PC-3 (cell line): Measurements from ENCODE around the gene PRKRA.

Source experiments
- EZH2 ChIP-seq: fragments of 300-600 bp; sonication (generic); IDR thresholded peaks from one replicate; pipeline ENCODE4 v1.6.1; 2017; ENCODE audit warnings: antibody characterized with exemption, mild to moderate bottlenecking, low read length; ENCODE audit not compliant: unreplicated experiment
- EZH2phosphoT487 ChIP-seq: fragments of 300-600 bp; sonication (generic); IDR thresholded peaks from 2 replicates; pipeline ENCODE4 v1.6.1; 2018; ENCODE audit warnings: mild to moderate bottlenecking, antibody characterized with exemption, low read length, borderline replicate concordance
- TF ChIP-seq, protein P1 (sequence below): fragments of 300-600 bp; sonication (generic); conservative IDR thresholded peaks from 2 replicates; pipeline ENCODE4 v1.5.1; 2017; ENCODE audit warnings: antibody characterized with exemption, low read depth, mild to moderate bottlenecking, low read length

GRCh38 chr2:178419123-178419522 lies 31.9 kb downstream of the PRKRA start:
- TF ChIP-seq, protein P1, sequence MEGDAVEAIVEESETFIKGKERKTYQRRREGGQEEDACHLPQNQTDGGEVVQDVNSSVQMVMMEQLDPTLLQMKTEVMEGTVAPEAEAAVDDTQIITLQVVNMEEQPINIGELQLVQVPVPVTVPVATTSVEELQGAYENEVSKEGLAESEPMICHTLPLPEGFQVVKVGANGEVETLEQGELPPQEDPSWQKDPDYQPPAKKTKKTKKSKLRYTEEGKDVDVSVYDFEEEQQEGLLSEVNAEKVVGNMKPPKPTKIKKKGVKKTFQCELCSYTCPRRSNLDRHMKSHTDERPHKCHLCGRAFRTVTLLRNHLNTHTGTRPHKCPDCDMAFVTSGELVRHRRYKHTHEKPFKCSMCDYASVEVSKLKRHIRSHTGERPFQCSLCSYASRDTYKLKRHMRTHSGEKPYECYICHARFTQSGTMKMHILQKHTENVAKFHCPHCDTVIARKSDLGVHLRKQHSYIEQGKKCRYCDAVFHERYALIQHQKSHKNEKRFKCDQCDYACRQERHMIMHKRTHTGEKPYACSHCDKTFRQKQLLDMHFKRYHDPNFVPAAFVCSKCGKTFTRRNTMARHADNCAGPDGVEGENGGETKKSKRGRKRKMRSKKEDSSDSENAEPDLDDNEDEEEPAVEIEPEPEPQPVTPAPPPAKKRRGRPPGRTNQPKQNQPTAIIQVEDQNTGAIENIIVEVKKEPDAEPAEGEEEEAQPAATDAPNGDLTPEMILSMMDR = peak; percentile 72
- no peak for TF ChIP-seq EZH2
- no peak for TF ChIP-seq EZH2phosphoT487
